GM12878 (cell line): Measurements from ENCODE around the gene ARHGAP21. TPM values are rescaled to one million over a fixed set of nuclear protein-coding genes. Genes with fewer than 3 reads are reported as not detected.

Source experiments
- ATAC-seq: fragments of 200-7000 bp; cut with Tn5 transposase; 3 replicates; pipeline ENCODE4 v1.9.1; 2020; ENCODE audit warnings: mild to moderate bottlenecking, moderate library complexity
- BruUV-seq: library from RNA; stranded (reverse); fragments of 400-500 nt; replicated peaks from 2 replicates; lab custom pipeline; 2021; lab: Mats Ljungman, UMichigan
- CTCF ChIA-PET: fragments of 300-600 bp; sonication (Branson Sonifier 250); formaldehyde crosslinking; extraction: SDS; loops from one replicate; lab custom pipeline; 2021; ENCODE audit warnings: inconsistent platforms; lab: Yijun Ruan, JAX
- POLR2A ChIA-PET: fragments of 350-600 bp; formaldehyde crosslinking; extraction: SDS; loops from one replicate; lab custom pipeline; 2021; ENCODE audit warnings: inconsistent platforms; lab: Charles Lee
- RAD21 ChIA-PET: fragments of 300-600 bp; sonication (Branson Sonifier 250); formaldehyde crosslinking; loops from one replicate; lab custom pipeline; 2023; ENCODE audit warnings: antibody characterized with exemption; ENCODE audit not compliant: unreplicated experiment; lab: Charles Lee
- SMC1A ChIA-PET: fragments of 300-600 bp; sonication (Branson Sonifier 250); formaldehyde crosslinking; loops from one replicate; lab custom pipeline; 2023; ENCODE audit not compliant: unreplicated experiment, uncharacterized antibody; lab: Charles Lee
- DNase-seq: peaks from one replicate; pipeline ENCODE4 v3.0.0-alpha.2; 2011; ENCODE audit warnings: low read depth, low spot score
- FAIRE-seq: peaks from 3 replicates; lab custom pipeline; 2011; peaks lifted over from hg19 to GRCh38; lab: Jason Lieb, UNC
- H2AFZ ChIP-seq: 2 replicates; pipeline ENCODE4 v1.6.0; 2011; ENCODE audit warnings: low read depth, low read length, control low read depth; ENCODE audit not compliant: control insufficient read depth
- H3K27ac ChIP-seq: 2 replicates; pipeline ENCODE4 v1.5.1; 2011; ENCODE audit warnings: control low read depth; ENCODE audit not compliant: control insufficient read depth, insufficient read depth
- H3K27me3 ChIP-seq, 2 experiments: replicated peaks in 1 of 2; 2 replicates each; pipeline versions ENCODE4 v1.6.0 to v1.6.1; 2011; ENCODE audit warnings: low read length in 1 of 2; ENCODE audit not compliant: control insufficient read depth in 2 of 2, insufficient read depth in 2 of 2
- H3K36me3 ChIP-seq, 2 experiments: 2 replicates each; pipeline ENCODE4 v1.5.1; 2011; ENCODE audit warnings: low read length in 1 of 2; ENCODE audit not compliant: control insufficient read depth in 2 of 2, insufficient read depth in 2 of 2
- H3K4me1 ChIP-seq: 2 replicates; pipeline ENCODE4 v1.6.1; 2011; ENCODE audit warnings: mild to moderate bottlenecking, low read length, moderate library complexity, mixed read lengths; ENCODE audit not compliant: control insufficient read depth, insufficient read depth
- H3K4me2 ChIP-seq: 2 replicates; pipeline ENCODE4 v1.6.0; 2011; ENCODE audit warnings: control low read depth; ENCODE audit not compliant: control insufficient read depth, insufficient read depth
- H3K4me3 ChIP-seq: fragments of 200-600 bp; sonication (generic); 2 replicates; pipeline ENCODE4 v1.5.1; 2016
- H3K79me2 ChIP-seq: 2 replicates; pipeline ENCODE4 v1.6.0; 2011; ENCODE audit warnings: low read length; ENCODE audit not compliant: control insufficient read depth, insufficient read depth
- H3K9ac ChIP-seq: 2 replicates; pipeline ENCODE4 v1.8.0; 2011; ENCODE audit warnings: low read length, control low read depth, mixed read lengths; ENCODE audit not compliant: control insufficient read depth, insufficient read depth
- H3K9me3 ChIP-seq: replicated peaks from 3 replicates; pipeline ENCODE4 v1.5.1; 2011; ENCODE audit warnings: mild to moderate bottlenecking, low read length; ENCODE audit not compliant: control insufficient read depth, insufficient read depth
- H4K20me1 ChIP-seq: 2 replicates; pipeline ENCODE4 v1.6.0; 2011; ENCODE audit not compliant: control insufficient read depth, insufficient read depth
- BCL11A ChIP-seq: IDR thresholded peaks from 2 replicates; pipeline ENCODE4 v1.6.1; 2011; ENCODE audit warnings: low read depth, low read length
- CREB1 ChIP-seq: IDR thresholded peaks from 2 replicates; pipeline ENCODE4 v1.6.1; 2012; ENCODE audit warnings: low read depth, mild to moderate bottlenecking, inconsistent platforms
- KLF5 ChIP-seq: fragments of 450-650 bp; IDR thresholded peaks from 2 replicates; pipeline ENCODE4 v1.6.1; 2014; ENCODE audit warnings: mild to moderate bottlenecking; ENCODE audit not compliant: partially characterized antibody
- PKNOX1 ChIP-seq: fragments of 450-650 bp; IDR thresholded peaks from 2 replicates; pipeline ENCODE4 v1.6.1; 2016; ENCODE audit warnings: mild to moderate bottlenecking
- RUNX3 ChIP-seq: IDR thresholded peaks from 2 replicates; pipeline ENCODE4 v1.6.1; 2012; ENCODE audit warnings: low read length, inconsistent platforms
- SMAD5 ChIP-seq: IDR thresholded peaks from 2 replicates; pipeline ENCODE4 v1.6.1; 2016; ENCODE audit warnings: antibody characterized with exemption, low read depth
- ZNF687 ChIP-seq: fragments of 450-650 bp; IDR thresholded peaks from 2 replicates; pipeline ENCODE4 v1.6.1; 2017; ENCODE audit warnings: mild to moderate bottlenecking, moderate library complexity
- WGBS: methylation state at CpG from one replicate; pipeline ENCODE4 v1.1.6; 2016; ENCODE audit warnings: low lambda C conversion rate; ENCODE audit not compliant: insufficient replicate concordance, insufficient coverage; ENCODE audit errors: missing lambda C conversion rate; 5-methylcytosine and 5-hydroxymethylcytosine counted together
- in situ Hi-C: fragments of 300-500 bp; cut with MboI; formaldehyde crosslinking; loops from 9 replicates; pipeline ENCODE4 v1.14.3; 2018; ENCODE audit warnings: mixed read lengths
- intact Hi-C: fragments of 100-400 bp; cut with micrococcal nuclease; formaldehyde crosslinking; loops from one replicate; pipeline ENCODE4 v1.14.2; 2022; ENCODE audit not compliant: unreplicated experiment
- polyA plus RNA-seq, 11 experiments: library from polyadenylated mRNA; depleted of rRNA in 4 of 11; unstranded in 6 of 11; stranded (reverse) in 5 of 11; fragments of >200 nt; fragmentation: Nextera tagmentation in 4 of 11; fragmentation: Illumina TruSeq in 1 of 11; extraction: Ambion mirVana in 4 of 11; extraction: Trizol in 1 of 11; gene quantifications; 1 replicate in 1 of 11; 2 replicates in 10 of 11; pipeline versions ENCODE4 v1.2.1 to v1.2.3, GENCODE V29; 2011 to 2016; ENCODE audit warnings: inconsistent platforms in 2 of 11, missing spikeins in 2 of 11, low read depth in 1 of 11
- total RNA-seq, 4 experiments: library from RNA; depleted of rRNA in 3 of 4; stranded (reverse); fragments of >200 nt in 3 of 4; fragmentation: Illumina TruSeq in 1 of 4; extraction: Trizol in 1 of 4; gene quantifications; 2 replicates each; pipeline versions ENCODE4 v1.2.1 to v1.2.3, GENCODE V29; 2013 to 2021
- TF ChIP-seq, protein P1 (sequence below): IDR thresholded peaks from 2 replicates; pipeline ENCODE4 v1.6.1; 2012; ENCODE audit warnings: low read length, inconsistent platforms
- TF ChIP-seq, protein P2 (sequence below): fragments of 450-650 bp; formaldehyde crosslinking; IDR thresholded peaks from 2 replicates; pipeline ENCODE4 v1.4.0; 2020; ENCODE audit warnings: mild to moderate bottlenecking, moderate library complexity

The ARHGAP21 gene
- total and polyA plus RNA-seq, 10 of the 15 experiments (the other 5 are each of a cell fraction or from before 2014, with no cell fraction given) = 11.7 to 103 (median 37.6) TPM

DNA sequence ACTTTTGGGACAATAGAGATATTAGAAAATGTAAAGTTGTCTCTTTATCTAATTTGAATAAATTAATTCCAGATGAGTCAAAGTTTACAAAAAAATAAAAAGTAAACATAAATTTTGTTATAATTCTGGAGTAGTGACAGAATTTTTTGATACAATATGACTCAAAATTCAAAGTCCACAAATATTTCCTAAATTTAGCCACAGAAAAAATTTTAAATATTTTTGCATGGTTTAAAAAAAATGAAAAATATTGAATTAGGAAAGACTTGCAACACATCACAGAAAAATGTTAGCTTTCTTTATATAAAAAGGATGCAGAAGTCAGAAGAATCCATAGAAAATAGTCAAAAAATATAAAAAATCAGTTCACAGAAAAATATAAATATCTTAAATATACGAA, 117.7 kb downstream of the ARHGAP21 start:
- RAD21 ChIA-PET = interaction anchor here (1.6 kb wide), 1 partner anchor 475 kb away, joined by 3 read pairs; no protein-coding TSS in a partner anchor

More for the DNA sequence above, 117.7 kb downstream of the ARHGAP21 start:
- Histone ChIP-seq H3K4me2 (no peak overlapping the region), H4K20me1 (no peaks in the 10 kb centered on the region), H3K36me3 (peaks cover 0 to 2% of the 10 kb centered on the region in 2 experiments; a peak in 2 of 4 replicates), H3K4me1 (no peaks in the 10 kb centered on the region), H3K9ac (no peak overlapping the region), H3K27ac (no peak overlapping the region), H3K79me2 (no peaks in the 10 kb centered on the region), H2AFZ (no peak overlapping the region), H3K4me3 (no peak overlapping the region), H3K9me3 (no peaks in the 10 kb centered on the region), H3K27me3 (no peaks in the 10 kb centered on the region)
- SMC1A ChIA-PET = no interaction called here
- CTCF ChIA-PET = interaction anchor here (0.6 to 6.7 kb wide), 3 partner anchors 11 to 25 kb away, joined by 3 to 56 read pairs (median 3); no protein-coding TSS in a partner anchor
- TF ChIP-seq ZNF687 (no peak), BCL11A (no peak), RUNX3 (no peak), SMAD5 (no peak), PKNOX1 (no peak), KLF5 (no peak), CREB1 (no peak)
- TF ChIP-seq, protein P1, sequence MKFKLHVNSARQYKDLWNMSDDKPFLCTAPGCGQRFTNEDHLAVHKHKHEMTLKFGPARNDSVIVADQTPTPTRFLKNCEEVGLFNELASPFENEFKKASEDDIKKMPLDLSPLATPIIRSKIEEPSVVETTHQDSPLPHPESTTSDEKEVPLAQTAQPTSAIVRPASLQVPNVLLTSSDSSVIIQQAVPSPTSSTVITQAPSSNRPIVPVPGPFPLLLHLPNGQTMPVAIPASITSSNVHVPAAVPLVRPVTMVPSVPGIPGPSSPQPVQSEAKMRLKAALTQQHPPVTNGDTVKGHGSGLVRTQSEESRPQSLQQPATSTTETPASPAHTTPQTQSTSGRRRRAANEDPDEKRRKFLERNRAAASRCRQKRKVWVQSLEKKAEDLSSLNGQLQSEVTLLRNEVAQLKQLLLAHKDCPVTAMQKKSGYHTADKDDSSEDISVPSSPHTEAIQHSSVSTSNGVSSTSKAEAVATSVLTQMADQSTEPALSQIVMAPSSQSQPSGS = no peak
- TF ChIP-seq, protein P2, sequence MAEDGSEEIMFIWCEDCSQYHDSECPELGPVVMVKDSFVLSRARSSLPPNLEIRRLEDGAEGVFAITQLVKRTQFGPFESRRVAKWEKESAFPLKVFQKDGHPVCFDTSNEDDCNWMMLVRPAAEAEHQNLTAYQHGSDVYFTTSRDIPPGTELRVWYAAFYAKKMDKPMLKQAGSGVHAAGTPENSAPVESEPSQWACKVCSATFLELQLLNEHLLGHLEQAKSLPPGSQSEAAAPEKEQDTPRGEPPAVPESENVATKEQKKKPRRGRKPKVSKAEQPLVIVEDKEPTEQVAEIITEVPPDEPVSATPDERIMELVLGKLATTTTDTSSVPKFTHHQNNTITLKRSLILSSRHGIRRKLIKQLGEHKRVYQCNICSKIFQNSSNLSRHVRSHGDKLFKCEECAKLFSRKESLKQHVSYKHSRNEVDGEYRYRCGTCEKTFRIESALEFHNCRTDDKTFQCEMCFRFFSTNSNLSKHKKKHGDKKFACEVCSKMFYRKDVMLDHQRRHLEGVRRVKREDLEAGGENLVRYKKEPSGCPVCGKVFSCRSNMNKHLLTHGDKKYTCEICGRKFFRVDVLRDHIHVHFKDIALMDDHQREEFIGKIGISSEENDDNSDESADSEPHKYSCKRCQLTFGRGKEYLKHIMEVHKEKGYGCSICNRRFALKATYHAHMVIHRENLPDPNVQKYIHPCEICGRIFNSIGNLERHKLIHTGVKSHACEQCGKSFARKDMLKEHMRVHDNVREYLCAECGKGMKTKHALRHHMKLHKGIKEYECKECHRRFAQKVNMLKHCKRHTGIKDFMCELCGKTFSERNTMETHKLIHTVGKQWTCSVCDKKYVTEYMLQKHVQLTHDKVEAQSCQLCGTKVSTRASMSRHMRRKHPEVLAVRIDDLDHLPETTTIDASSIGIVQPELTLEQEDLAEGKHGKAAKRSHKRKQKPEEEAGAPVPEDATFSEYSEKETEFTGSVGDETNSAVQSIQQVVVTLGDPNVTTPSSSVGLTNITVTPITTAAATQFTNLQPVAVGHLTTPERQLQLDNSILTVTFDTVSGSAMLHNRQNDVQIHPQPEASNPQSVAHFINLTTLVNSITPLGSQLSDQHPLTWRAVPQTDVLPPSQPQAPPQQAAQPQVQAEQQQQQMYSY (CRISPR knock-in tag) = no peak
- ATAC-seq (no peak), DNase-seq (no peak), FAIRE-seq (no peak)
- POLR2A ChIA-PET = no interaction called here
- WGBS = 100% methylated on average over 1 of the region's 1 CpG
- in situ Hi-C loops (no loop called here), intact Hi-C loops (no loop called here)
- no TSS peak for BruUV-seq
